ENCODE data around the gene CEACAM21.

Gene CEACAM21

DNA sequence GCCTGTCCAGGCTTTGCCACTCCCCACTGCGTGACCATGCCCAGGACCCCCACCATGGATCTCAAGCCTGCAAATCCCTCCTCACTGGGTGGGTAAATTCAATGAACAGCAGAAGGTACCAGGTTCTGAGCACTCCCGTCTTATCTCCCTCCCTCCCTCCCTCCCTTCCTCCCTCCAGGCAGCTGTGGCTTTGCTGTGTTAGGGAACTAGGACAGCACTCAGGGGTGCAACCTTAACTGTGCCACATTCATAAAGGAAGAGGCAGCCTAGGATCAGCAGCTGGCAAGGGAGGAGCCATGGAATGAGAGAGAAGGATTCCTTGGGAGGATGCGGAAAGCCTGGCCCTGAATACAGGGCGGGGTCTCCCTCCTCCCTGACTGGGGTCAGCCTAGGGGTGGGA is 45.3 kb downstream of the CEACAM21 start:
- DNase-seq (ENCODE audit: low read depth in 1 of 2, low spot score in 1 of 2): no peak
- in situ Hi-C loops (cut with HindIII; ENCODE audit: low pct_unique_long_range_greater_than_20kb, low sequenced_read_pairs): no loop called here
- TF ChIP-seq JUND (IDR thresholded peaks at IDR 0.05; ENCODE audit: low read depth): no peak

DNA sequence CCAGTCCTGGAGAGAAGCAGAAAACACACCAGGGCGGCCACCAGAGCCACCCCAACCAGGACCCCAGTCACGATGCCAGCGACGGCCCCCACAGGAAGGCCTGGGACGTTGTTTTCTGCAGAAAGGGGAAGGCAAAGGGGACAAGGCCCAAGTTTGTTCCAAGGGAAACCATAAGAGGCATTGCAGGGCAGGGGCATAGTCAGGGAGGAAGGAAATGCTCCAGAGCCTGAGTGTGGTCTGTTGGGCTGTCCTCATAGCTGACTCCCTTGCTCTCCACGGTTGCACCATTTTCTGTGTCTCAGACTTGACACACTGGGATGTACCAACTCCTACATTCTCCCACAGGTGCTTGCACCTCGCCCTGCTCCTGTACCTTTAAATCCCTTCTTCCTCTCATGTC is 45.7 kb downstream of the CEACAM21 start:
- no peak for DNase-seq (ENCODE audit: low read depth in 1 of 2, low spot score in 1 of 2)
- TF ChIP-seq JUND (IDR thresholded peaks at IDR 0.05; ENCODE audit: low read depth): no peak
- in situ Hi-C loops (cut with HindIII; ENCODE audit: low pct_unique_long_range_greater_than_20kb, low sequenced_read_pairs): no loop called here

DNA sequence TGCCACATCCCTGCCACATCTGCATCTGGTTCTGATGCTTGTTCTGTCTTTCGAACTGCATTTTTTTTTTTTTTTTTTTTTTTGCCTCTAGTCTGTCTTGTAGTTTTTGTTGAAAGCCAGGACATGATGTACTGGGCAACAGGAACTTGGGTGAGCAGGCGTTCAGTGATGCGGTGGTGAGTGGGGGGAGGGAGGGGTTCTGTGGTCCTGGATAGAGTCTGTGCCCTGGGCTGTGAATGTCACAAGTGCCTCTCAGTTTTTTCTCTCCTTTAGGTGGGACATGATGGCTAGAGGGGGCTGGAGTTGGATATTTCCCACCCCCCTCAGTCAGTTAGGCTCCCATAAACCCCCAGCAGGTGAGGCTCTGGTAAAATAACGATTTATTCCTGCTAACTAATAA is 47.4 kb downstream of the CEACAM21 start:
- DNase-seq (ENCODE audit: low read depth in 1 of 2, low spot score in 1 of 2): no peak
- in situ Hi-C loops (cut with HindIII; ENCODE audit: low pct_unique_long_range_greater_than_20kb, low sequenced_read_pairs): no loop called here
- no peak for TF ChIP-seq JUND (IDR thresholded peaks at IDR 0.05; ENCODE audit: low read depth)

DNA sequence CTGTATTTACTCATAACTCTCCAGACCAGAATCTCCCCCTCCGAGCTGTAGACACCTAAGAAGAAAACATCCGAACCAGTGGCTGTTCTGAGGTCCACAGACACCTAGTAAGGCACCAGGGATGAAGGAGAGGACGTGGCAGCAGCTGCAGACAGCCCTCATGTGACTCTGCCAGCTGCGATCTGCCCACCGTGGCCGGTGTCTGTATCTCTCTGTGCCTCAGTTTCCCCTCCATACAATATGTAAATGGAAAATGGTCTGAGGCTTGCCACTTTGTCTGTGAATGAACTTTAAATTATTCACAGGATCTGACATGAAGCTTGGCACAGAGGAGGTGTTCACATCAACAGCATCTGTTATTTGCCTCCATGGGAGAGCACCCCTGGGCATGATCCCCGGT is 48.5 kb downstream of the CEACAM21 start:
- DNase-seq (ENCODE audit: low read depth in 1 of 2, low spot score in 1 of 2): no peak
- no peak for TF ChIP-seq JUND (IDR thresholded peaks at IDR 0.05; ENCODE audit: low read depth)
- in situ Hi-C loops (cut with HindIII; ENCODE audit: low pct_unique_long_range_greater_than_20kb, low sequenced_read_pairs): no loop called here

GRCh38 chr19:41624937-41625336 is 49.0 kb downstream of the CEACAM21 start:
- DNase-seq (ENCODE audit: low read depth in 1 of 2, low spot score in 1 of 2): no peak
- no peak for TF ChIP-seq JUND (IDR thresholded peaks at IDR 0.05; ENCODE audit: low read depth)
- in situ Hi-C loops (cut with HindIII; ENCODE audit: low pct_unique_long_range_greater_than_20kb, low sequenced_read_pairs): no loop called here

GRCh38 chr19:41626278-41626677 is 50.3 kb downstream of the CEACAM21 start:
- no peak for TF ChIP-seq JUND (IDR thresholded peaks at IDR 0.05; ENCODE audit: low read depth)
- in situ Hi-C loops (cut with HindIII; ENCODE audit: low pct_unique_long_range_greater_than_20kb, low sequenced_read_pairs): no loop called here
- DNase-seq (ENCODE audit: low read depth in 1 of 2, low spot score in 1 of 2): no peak

DNA sequence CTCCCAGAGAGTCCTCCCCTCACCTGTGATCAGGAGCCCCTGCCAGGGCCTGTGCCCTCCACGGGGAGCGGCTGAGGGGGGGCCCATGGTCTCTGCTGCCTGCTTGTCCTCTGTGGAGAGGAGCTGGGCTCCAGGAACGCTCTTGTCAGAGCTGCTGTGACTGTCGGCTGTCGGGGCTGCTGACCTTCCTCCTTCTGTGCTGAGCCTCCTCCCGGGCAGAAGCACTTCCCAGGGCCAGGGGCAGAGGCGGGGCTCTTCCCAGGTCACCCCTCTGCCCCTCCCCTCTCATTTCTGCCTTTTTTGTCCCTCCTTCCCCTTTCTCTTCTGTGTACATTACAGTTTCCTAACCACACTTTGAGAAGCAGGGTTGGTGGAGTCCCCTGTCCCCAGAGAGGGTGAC is 50.9 kb downstream of the CEACAM21 start, which contains the start of gene CEACAM4:
CEACAM4 (minus strand) TSS at position 198 of the 400 bp plus-strand sequence; CDS start at position 87, 111 bp downstream.
- no peak for TF ChIP-seq JUND (IDR thresholded peaks at IDR 0.05; ENCODE audit: low read depth)
- in situ Hi-C loops (cut with HindIII; ENCODE audit: low pct_unique_long_range_greater_than_20kb, low sequenced_read_pairs): no loop called here
- no peak for DNase-seq (ENCODE audit: low read depth in 1 of 2, low spot score in 1 of 2)

DNA sequence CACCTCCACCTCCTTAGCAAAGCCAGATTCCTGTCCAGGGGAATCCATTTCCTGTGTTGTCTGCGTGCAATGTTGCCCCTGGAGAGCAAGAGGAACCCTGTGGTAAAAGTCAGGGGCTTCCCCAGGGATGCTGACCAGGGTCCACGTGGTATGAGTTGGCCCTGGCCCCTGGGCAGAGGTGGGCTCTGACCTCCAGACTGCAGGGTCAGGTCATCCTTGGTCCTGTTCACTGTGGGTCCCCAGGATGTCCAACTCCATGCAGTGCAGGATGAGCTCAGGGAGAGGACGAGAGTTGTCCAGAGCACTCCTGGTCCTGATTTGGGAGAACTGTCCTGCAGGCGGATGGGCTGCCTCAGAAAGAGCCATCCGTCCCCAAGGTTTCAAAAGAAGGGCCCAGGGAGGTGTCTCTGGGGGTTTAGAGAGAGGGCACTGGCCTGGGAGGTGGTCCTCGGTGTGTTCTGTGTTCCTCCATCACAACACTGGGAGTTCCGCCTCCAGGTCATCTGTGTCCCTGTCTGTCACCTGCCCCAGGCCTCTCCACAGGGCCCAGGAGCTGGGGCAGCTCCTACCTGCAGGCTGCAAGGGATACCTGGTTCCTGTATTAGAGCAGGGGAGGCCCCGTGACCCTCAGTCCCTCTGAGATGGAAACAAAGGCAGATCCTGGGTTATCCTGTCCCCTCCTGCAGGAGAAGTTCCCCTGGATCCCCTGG is 52.2 kb downstream of the CEACAM21 start:
- no peak for DNase-seq (ENCODE audit: low read depth in 1 of 2, low spot score in 1 of 2)
- in situ Hi-C loops (cut with HindIII; ENCODE audit: low pct_unique_long_range_greater_than_20kb, low sequenced_read_pairs): no loop called here
- TF ChIP-seq JUND (IDR thresholded peaks at IDR 0.05; ENCODE audit: low read depth): no peak

All from T47D (cell line).